ENCODE results near the gene ADORA1. TPM values are rescaled to one million over a fixed set of nuclear protein-coding genes. Genes with fewer than 3 reads are reported as not detected.
A peak's percentile ranks its signal among the peaks of the same experiment; 100 is the strongest.

Gene ADORA1
- total RNA-seq, 2 experiments from 2014 or later = not detected

DNA sequence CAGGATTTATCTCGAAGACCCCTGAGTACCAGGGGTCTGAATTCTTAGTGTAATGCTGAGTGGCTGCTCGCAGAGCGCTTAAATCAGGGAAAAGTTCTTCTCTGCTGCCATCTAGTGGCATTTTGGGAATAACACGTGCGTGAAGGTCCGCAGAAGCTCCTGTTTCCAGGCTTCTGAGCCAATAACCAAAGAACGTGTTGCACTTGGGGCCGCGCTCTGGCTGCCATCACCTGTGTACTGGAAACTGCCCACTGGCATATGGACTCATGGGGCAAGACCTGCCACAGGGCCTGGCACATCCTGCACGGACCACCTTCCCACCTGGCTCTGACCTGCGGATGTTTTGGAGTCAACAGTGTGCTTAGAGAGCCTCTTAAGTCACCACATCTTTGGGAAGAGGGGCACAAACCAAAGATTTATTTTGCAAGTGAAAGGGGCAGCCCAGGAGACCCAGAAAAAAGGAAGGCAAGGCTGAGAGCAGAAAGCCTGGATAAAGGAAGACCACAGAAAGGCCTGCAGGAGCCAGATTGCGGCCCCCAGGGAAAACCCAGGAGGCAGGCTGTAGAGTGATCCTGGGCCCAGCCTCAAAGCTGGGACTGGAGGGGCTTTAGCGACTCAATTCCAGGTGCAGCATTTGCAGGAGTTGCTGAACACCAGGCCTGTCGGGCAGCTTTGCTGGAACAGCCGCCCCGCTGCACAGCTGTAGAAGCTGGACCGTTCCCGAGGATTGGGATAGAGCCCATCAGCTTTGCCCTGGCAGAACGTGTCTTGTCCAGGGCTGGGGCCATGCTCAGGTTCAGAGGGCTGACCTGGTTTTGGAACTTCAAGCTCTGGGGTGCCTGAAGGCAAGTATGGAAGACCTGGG lies 89.0 kb downstream of the ADORA1 start:
- Mint-ChIP-seq H3K4me1 (no peaks in the 10 kb centered on the region), H3K27ac (no peak overlapping the region), H3K36me3 (no peaks in the 10 kb centered on the region), H3K4me3 (no peak overlapping the region), H3K27me3 (peaks cover 4% of the 10 kb centered on the region), H3K9me3 (no peaks in the 10 kb centered on the region)
- peak; percentile 40 for DNase-seq

Other genes starting within 250 kb of the ADORA1 start
- 1 to 10 TPM; 8.4 to 9.0 TPM for gene RABIF, start 238.6 kb upstream of the ADORA1 start, total RNA-seq
- 10 to 100 TPM; 42.6 to 44.1 TPM for gene KLHL12, start 200.5 kb upstream of the ADORA1 start, total RNA-seq
- 10 to 100 TPM; 77.3 to 82.1 TPM for gene ADIPOR1, start 169.4 kb upstream of the ADORA1 start, total RNA-seq
- gene CYB5R1, start 160.5 kb upstream of the ADORA1 start, total RNA-seq = 10 to 100 TPM; 18.3 to 19.2 TPM
- 10 to 100 TPM; 81.4 to 81.9 TPM for gene TMEM183A, start 120.4 kb upstream of the ADORA1 start, total RNA-seq
- gene PPFIA4, start 101.2 kb upstream of the ADORA1 start, total RNA-seq = 10 to 100 TPM; 20.8 to 21.3 TPM
- not detected for gene MYOG, start 41.7 kb upstream of the ADORA1 start, total RNA-seq
- not detected for gene MYBPH, start 48.1 kb downstream of the ADORA1 start, total RNA-seq
- not detected for gene CHI3L1, start 59.0 kb downstream of the ADORA1 start, total RNA-seq
- under 1 TPM; 0.21 to 0.56 TPM for gene CHIT1, start 101.9 kb downstream of the ADORA1 start, total RNA-seq
- gene BTG2, start 177.8 kb downstream of the ADORA1 start, total RNA-seq = 10 to 100 TPM; 74.7 to 81.2 TPM
- 1 to 10 TPM; 3.2 to 3.3 TPM for gene FMOD, start 223.4 kb downstream of the ADORA1 start, total RNA-seq